ENCODE data around the gene CDH8. TPM values are rescaled to one million over a fixed set of nuclear protein-coding genes. Genes with fewer than 3 reads are reported as not detected.

The CDH8 gene
- total RNA-seq, 1 experiment from 2014 or later: 11.1 TPM

- POLR2A ChIA-PET: no interaction called here
- DNase-seq (ENCODE audit: low spot score): no peak
Observed at GRCh38 chr16:61929776-61930175, 106.5 kb downstream of the CDH8 start.

More at GRCh38 chr16:61929776-61930175, 106.5 kb downstream of the CDH8 start:
- Mint-ChIP-seq H3K4me1 (peaks cover 27% of the 10 kb centered on the region), H3K9me3 (no peaks in the 10 kb centered on the region), H3K4me3 (no peak overlapping the region), H3K36me3 (no peaks in the 10 kb centered on the region), H3K27me3 (ENCODE audit: low read depth) (no peaks in the 10 kb centered on the region), H3K27ac (no peak overlapping the region)
- CTCF ChIA-PET: no interaction called here
- TF ChIP-seq KAT7 (CRISPR knock-in tag; IDR thresholded peaks at IDR 0.05; ENCODE audit: borderline replicate concordance) (no peak), ATF1 (CRISPR knock-in tag; IDR thresholded peaks at IDR 0.05) (no peak), ATF2 (CRISPR knock-in tag; IDR thresholded peaks at IDR 0.05; ENCODE audit: borderline replicate concordance, low read depth) (no peak), NR2C2 (CRISPR knock-in tag; IDR thresholded peaks at IDR 0.05) (no peak), GRHL2 (CRISPR knock-in tag; IDR thresholded peaks at IDR 0.05; ENCODE audit: insufficient replicate concordance, severe bottlenecking) (no peak), SP1 (CRISPR knock-in tag; conservative IDR thresholded peaks at IDR 0.05) (no peak), CBFB (CRISPR knock-in tag; IDR thresholded peaks at IDR 0.05; ENCODE audit: low read depth) (no peak), ZNF671 (CRISPR knock-in tag; IDR thresholded peaks at IDR 0.05) (no peak), TCF7 (CRISPR knock-in tag; IDR thresholded peaks at IDR 0.05; ENCODE audit: low read depth) (no peak), OVOL2 (CRISPR knock-in tag; IDR thresholded peaks at IDR 0.05; ENCODE audit: borderline replicate concordance) (no peak), PRDM15 (CRISPR knock-in tag; IDR thresholded peaks at IDR 0.05) (no peak), ATF6 (CRISPR knock-in tag; IDR thresholded peaks at IDR 0.05) (no peak), HMGXB4 (CRISPR knock-in tag; IDR thresholded peaks at IDR 0.05) (no peak), NR3C1 (CRISPR knock-in tag; conservative IDR thresholded peaks at IDR 0.05; ENCODE audit: low read depth) (no peak)
- no peak for ATAC-seq
